ENCODE data around the gene C10orf120.

DNA sequence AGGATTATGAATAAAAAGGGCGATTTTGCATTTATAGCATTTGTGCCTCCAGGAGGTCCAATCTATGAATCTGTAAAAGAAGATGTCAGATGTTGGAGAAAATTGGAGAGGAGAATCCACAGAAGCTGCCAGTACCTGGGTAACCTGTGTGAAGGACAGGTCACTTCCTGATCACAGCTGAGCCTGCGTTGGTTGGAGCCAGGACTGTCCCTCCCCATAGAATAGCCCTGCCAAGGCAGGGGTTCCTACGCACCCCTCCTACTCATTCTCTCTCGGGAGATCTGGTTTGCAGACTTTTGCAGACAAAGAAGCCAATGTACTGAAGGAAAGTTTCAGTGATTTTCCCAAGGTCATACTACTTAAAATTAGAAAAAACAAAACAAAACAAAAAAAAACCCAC is 10.3 kb upstream of the C10orf120 start:
- TF ChIP-seq, protein P1, sequence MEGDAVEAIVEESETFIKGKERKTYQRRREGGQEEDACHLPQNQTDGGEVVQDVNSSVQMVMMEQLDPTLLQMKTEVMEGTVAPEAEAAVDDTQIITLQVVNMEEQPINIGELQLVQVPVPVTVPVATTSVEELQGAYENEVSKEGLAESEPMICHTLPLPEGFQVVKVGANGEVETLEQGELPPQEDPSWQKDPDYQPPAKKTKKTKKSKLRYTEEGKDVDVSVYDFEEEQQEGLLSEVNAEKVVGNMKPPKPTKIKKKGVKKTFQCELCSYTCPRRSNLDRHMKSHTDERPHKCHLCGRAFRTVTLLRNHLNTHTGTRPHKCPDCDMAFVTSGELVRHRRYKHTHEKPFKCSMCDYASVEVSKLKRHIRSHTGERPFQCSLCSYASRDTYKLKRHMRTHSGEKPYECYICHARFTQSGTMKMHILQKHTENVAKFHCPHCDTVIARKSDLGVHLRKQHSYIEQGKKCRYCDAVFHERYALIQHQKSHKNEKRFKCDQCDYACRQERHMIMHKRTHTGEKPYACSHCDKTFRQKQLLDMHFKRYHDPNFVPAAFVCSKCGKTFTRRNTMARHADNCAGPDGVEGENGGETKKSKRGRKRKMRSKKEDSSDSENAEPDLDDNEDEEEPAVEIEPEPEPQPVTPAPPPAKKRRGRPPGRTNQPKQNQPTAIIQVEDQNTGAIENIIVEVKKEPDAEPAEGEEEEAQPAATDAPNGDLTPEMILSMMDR (IDR thresholded peaks at IDR 0.05; ENCODE audit: low read depth, low read length, poor library complexity, severe bottlenecking), result no peak
- no peak for TF ChIP-seq EZH2phosphoT487 (IDR thresholded peaks at IDR 0.05; ENCODE audit: borderline replicate concordance, low read length)

Data from DOHH2 (cell line).